Ramos (cell line): ENCODE measurements around the gene RMRP.

ENCODE experiments used
- in situ Hi-C: fragments of 300-500 bp; cut with MboI; formaldehyde crosslinking; loops from one replicate; pipeline ENCODE4 v1.14.3; 2022; ENCODE audit warnings: low sequenced_read_pairs; ENCODE audit not compliant: unreplicated experiment

Gene RMRP

DNA sequence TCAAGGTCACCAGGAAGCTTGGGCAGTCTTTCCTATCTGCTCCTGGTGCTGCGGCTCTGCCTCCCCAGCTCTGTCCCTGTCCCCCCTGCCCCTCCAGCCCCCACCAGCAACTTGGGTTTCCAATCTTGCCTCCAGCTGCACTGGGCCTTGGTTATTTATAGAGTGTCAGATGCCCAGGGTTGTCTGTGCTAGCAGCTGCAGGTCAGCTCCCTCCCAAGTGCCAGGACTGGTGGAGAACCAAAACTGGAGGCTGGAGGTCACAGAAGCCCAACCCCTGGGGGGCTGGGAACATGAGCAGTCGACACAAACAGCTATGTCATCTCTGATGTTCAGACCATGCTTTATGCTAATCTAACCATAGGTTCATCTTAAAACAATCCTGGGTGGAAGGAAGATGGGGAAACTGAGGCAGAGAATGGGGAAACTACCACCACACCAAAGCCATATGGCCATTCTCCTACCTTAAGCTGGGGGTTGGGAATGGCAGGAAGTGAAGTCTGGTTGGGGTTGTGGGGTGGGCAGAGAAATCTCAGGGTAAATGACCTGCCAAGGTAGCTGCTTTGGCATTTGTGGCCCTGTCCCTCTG is 30.2 kb upstream of the RMRP start:
- in situ Hi-C loops = no loop called here

- in situ Hi-C loops = no loop called here
Observed at GRCh38 chr9:35687306-35687705, 29.5 kb upstream of the RMRP start.

- in situ Hi-C loops = no loop called here
Observed at GRCh38 chr9:35686222-35687203, 28.7 kb upstream of the RMRP start.

DNA sequence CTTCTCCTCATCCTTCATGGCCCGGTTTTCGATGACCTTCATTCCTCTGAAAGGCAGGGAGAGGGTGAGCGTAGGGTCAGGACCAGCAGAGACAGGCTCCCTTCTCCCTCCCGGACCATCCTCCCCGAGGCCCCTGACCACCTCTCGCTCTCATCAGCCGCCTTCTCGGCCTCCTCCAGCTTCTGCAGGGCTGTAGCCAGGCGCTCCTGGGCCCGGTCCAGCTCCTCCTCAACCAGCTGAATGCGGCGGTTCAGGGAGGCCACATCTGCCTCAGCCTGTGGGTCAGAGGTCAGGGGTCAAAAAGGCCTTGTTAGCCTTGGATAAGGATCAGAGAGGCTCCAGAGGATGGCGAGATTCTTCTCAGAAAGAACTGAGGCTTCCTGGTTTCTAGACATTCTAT is 27.7 kb upstream of the RMRP start:
- in situ Hi-C loops = no loop called here

- in situ Hi-C loops = no loop called here
Observed at GRCh38 chr9:35684921-35685320, 27.1 kb upstream of the RMRP start.

GRCh38 chr9:35683323-35683722 is 25.5 kb upstream of the RMRP start:
- in situ Hi-C loops = no loop called here

DNA sequence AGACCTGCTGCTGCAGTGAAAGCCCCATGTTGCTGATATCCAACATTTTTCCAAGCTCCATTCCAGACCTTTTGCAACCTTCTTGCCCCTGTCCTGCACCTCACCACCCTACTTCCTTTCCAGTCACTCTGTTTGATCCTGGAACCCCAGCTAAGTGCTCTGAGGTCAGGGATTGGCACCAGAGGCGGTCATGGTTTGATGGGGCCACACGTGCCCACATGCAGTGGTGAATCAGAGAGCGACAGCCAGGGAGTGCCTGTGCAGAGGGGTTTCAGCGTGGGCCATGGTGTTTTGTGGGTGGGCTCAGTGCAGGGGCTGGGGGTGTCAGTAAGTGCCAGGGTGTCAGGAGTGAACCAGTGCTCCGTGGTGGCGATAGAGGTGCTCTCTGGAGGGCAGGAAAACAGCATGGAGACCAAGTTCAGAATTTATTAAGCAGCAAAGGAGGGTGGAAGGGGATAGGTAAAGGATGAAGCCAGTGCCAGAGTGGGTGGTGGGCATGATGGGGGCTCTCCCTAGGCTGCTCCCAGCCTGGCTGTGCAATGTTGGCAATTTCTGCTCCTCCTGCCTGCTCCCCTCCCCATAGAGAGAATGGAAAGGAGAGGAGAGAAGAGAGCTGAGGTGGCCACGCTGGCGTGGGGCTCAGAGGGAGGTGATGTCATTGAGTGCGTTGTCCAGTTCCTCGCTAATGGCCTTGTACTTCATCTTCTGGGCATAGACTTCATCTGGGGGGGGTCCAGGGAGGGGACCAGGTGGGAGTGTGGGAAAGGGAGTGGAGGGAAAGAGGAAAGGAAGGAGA is 24.9 kb upstream of the RMRP start:
- in situ Hi-C loops = no loop called here

GRCh38 chr9:35682051-35682450 is 24.2 kb upstream of the RMRP start:
- in situ Hi-C loops = no loop called here

GRCh38 chr9:35681341-35682002 is 23.7 kb upstream of the RMRP start:
- in situ Hi-C loops = no loop called here

DNA sequence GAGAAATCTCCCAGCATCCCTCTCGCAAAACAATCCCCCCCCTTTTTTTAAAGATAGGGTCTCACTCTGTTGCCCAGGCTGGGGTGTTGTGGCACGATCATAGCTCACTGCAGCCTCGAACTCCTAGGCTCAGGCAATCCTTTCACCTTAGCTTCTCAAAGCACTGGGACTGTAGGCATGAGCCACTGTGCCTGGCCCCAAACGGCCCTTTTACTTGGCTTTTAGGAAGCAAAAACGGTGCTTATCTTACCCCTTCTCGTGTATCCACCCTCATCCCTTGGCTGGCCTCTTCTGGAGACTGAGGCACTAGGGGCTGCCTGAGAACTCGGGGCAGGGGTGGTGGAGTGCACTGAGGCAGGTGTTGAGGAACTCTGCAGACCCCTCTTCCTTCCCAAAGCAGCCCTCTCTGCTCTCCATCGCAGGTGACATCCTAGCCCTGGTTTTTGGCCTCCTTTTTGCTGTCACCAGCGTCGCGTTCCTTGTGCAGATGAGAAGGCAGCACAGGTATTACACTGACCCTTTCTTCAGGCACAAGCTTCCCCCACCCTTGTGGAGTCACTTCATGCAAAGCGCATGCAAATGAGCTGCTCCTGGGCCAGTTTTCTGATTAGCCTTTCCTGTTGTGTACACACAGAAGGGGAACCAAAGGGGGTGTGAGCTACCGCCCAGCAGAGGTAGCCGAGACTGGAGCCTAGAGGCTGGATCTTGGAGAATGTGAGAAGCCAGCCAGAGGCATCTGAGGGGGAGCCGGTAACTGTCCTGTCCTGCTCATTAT is 22.7 kb upstream of the RMRP start:
- in situ Hi-C loops = no loop called here

GRCh38 chr9:35679766-35680330 is 22.0 kb upstream of the RMRP start:
- in situ Hi-C loops = no loop called here

DNA sequence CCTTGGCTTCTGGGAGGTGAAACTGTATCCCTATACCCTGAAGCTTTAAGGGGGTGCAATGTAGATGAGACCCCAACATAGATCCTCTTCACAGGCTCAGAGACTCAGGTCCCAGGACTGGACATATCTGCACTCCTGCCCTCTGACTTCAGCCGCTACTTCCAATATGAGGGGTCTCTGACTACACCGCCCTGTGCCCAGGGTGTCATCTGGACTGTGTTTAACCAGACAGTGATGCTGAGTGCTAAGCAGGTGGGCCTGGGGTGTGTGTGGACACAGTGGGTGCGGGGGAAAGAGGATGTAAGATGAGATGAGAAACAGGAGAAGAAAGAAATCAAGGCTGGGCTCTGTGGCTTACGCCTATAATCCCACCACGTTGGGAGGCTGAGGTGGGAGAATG is 21.3 kb upstream of the RMRP start:
- in situ Hi-C loops = no loop called here

DNA sequence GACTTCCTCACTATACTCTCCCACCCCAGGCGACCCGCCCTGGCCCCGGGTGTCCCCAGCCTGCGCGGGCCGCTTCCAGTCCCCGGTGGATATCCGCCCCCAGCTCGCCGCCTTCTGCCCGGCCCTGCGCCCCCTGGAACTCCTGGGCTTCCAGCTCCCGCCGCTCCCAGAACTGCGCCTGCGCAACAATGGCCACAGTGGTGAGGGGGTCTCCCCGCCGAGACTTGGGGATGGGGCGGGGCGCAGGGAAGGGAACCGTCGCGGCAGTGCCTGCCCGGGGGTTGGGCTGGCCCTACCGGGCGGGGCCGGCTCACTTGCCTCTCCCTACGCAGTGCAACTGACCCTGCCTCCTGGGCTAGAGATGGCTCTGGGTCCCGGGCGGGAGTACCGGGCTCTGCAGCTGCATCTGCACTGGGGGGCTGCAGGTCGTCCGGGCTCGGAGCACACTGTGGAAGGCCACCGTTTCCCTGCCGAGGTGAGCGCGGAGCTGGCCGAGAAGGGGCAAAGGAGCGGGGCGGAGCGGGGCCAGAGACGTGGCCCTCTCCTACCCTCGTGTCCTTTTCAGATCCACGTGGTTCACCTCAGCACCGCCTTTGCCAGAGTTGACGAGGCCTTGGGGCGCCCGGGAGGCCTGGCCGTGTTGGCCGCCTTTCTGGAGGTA is 18.0 kb upstream of the RMRP start:
- in situ Hi-C loops = no loop called here

GRCh38 chr9:35675204-35675603 is 17.4 kb upstream of the RMRP start:
- in situ Hi-C loops = no loop called here

GRCh38 chr9:35674025-35674361 is 16.2 kb upstream of the RMRP start:
- in situ Hi-C loops = no loop called here

DNA sequence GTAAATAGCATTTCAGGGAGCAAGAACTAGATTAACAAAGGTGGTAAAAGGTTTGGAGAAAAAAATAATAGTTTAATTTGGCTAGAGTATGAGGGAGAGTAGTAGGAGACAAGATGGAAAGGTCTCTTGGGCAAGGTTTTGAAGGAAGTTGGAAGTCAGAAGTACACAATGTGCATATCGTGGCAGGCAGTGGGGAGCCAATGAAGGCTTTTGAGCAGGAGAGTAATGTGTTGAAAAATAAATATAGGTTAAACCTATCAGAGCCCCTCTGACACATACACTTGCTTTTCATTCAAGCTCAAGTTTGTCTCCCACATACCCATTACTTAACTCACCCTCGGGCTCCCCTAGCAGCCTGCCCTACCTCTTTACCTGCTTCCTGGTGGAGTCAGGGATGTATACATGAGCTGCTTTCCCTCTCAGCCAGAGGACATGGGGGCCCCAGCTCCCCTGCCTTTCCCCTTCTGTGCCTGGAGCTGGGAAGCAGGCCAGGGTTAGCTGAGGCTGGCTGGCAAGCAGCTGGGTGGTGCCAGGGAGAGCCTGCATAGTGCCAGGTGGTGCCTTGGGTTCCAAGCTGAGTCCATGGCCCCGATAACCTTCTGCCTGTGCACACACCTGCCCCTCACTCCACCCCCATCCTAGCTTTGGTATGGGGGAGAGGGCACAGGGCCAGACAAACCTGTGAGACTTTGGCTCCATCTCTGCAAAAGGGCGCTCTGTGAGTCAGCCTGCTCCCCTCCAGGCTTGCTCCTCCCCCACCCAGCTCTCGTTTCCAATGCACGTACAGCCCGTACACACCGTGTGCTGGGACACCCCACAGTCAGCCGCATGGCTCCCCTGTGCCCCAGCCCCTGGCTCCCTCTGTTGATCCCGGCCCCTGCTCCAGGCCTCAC is 15.6 kb upstream of the RMRP start, which contains the start of gene CA9:
Gene CA9 (plus strand): TSS at position 797 of the 893 bp plus-strand sequence. CDS start 32 bp downstream, at position 829.
- in situ Hi-C loops = no loop called here

DNA sequence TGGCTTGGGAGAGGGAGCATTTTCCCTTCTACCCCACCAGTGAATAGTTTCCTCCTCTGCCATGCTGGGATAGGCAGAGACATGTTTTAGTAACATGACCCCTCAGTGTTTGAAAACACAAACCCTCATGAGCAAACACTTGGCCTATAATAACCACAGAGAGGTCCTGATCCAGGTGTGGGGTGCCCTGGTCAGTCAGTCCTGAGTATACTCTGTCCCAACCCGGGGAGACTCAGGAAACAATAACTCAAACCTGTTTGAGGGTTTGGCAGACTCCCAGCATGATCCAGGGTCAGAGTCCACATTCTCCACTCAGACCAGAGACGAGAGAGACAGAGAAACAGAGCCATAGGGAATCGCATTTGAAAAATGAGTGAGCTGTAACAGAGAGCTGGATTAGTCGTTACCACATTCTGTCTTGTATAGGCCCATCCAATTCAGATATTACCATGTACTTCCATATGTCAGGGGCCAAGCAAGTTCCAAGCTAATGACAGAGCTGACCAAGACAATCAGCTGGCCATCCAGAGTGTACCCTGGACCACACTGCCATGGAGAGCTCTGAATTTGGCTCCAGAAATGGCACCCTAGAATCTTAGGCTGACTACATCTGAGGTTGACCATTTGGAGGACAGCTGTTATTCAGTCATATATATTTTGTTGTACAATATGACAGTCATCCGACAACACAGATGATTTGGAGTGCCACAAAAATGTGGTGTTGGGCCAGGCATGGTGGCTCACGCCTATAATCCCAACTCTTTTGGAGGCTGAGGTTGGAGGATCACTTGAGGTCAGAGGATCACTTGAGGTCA is 11.7 kb upstream of the RMRP start:
- in situ Hi-C loops = no loop called here
